Measurements from ENCODE around the gene SCIMP. TPM values are rescaled to one million over a fixed set of nuclear protein-coding genes. Genes with fewer than 3 reads are reported as not detected.

The SCIMP gene
- total and polyA plus RNA-seq, 2 of the 13 experiments (the other 11 are each of a cell fraction or from before 2014, with no cell fraction given) = not detected

DNA sequence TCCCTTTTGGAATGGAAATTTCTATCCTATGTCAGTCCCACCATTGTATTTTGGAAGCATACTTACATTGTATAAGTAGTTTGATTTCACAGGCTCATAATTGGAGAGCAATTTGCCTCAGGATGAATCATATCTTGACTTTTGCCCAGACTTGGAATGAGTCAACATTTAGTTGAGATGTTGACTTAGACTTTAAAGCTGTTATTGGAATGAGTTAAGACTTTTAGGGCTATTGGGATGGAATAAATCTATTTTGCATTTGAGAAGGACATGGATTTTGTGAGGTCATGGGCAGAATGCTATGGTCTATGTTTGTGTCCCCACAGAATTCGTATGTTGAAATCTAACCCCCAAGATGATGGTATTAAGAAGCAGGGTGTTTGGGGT, 30.8 kb downstream of the SCIMP start:
- H2AFZ ChIP-seq (ENCODE audit: low read length) = no peak overlapping the region
- TF ChIP-seq ZNF383 (CRISPR knock-in tag; IDR thresholded peaks at IDR 0.05; ENCODE audit: borderline replicate concordance) = no peak
- TF ChIP-seq, protein P1, sequence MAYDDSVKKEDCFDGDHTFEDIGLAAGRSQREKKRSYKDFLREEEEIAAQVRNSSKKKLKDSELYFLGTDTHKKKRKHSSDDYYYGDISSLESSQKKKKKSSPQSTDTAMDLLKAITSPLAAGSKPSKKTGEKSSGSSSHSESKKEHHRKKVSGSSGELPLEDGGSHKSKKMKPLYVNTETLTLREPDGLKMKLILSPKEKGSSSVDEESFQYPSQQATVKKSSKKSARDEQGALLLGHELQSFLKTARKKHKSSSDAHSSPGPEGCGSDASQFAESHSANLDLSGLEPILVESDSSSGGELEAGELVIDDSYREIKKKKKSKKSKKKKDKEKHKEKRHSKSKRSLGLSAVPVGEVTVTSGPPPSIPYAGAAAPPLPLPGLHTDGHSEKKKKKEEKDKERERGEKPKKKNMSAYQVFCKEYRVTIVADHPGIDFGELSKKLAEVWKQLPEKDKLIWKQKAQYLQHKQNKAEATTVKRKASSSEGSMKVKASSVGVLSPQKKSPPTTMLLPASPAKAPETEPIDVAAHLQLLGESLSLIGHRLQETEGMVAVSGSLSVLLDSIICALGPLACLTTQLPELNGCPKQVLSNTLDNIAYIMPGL (CRISPR knock-in tag; IDR thresholded peaks at IDR 0.05; ENCODE audit: borderline replicate concordance in 1 of 2, low read depth in 1 of 2) = no peak
- TF ChIP-seq, protein P2, sequence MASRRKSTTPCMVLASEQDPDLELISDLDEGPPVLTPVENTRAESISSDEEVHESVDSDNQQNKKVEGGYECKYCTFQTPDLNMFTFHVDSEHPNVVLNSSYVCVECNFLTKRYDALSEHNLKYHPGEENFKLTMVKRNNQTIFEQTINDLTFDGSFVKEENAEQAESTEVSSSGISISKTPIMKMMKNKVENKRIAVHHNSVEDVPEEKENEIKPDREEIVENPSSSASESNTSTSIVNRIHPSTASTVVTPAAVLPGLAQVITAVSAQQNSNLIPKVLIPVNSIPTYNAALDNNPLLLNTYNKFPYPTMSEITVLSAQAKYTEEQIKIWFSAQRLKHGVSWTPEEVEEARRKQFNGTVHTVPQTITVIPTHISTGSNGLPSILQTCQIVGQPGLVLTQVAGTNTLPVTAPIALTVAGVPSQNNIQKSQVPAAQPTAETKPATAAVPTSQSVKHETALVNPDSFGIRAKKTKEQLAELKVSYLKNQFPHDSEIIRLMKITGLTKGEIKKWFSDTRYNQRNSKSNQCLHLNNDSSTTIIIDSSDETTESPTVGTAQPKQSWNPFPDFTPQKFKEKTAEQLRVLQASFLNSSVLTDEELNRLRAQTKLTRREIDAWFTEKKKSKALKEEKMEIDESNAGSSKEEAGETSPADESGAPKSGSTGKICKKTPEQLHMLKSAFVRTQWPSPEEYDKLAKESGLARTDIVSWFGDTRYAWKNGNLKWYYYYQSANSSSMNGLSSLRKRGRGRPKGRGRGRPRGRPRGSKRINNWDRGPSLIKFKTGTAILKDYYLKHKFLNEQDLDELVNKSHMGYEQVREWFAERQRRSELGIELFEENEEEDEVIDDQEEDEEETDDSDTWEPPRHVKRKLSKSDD (CRISPR knock-in tag; IDR thresholded peaks at IDR 0.05; ENCODE audit: low read depth) = no peak
- TF ChIP-seq ZNF780A (CRISPR knock-in tag; IDR thresholded peaks at IDR 0.05) = no peak
- TF ChIP-seq RBM22 (optimal IDR thresholded peaks at IDR 0.05; ENCODE audit: low read length) = no peak
- intact Hi-C loops (cut with micrococcal nuclease; ENCODE audit: unreplicated experiment) (no loop called here), in situ Hi-C loops (cut with HindIII; ENCODE audit: extremely low pct_ligation_motif_present, low pct_unique_long_range_greater_than_20kb) (no loop called here)
- no peak for ATAC-seq
- DNase-seq (ENCODE audit: low spot score) = no peak
- no peaks in the 10 kb centered on the region for H3K36me3 ChIP-seq (replicated peaks in 1 of 2; ENCODE audit: control insufficient read depth in 1 of 2, insufficient read depth in 2 of 2, low read length in 2 of 2)
- no peaks in the 10 kb centered on the region for H3K79me2 ChIP-seq (ENCODE audit: insufficient read depth, low read length)
- no peak overlapping the region for H3K27ac ChIP-seq (ENCODE audit: extremely low read length, insufficient read depth, low read length)
- no peaks in the 10 kb centered on the region for H3K9me3 ChIP-seq (ENCODE audit: low read length)
- ChIA-PET POLR2A (no interaction called here), CTCF (ENCODE audit: low intra/inter-chr PET ratio, low total read pairs) (no interaction called here)
- no peak for FAIRE-seq
- H4K20me1 ChIP-seq (ENCODE audit: insufficient read depth, low read length) = no peaks in the 10 kb centered on the region
- no TSS peak for BruUV-seq (replicated peaks)
- 30% methylated on average over 1 of the region's 1 CpG for WGBS (ENCODE audit: low lambda C conversion rate)
- H3K9ac ChIP-seq (ENCODE audit: insufficient read depth, low read depth, low read length) = no peak overlapping the region
- H3K27me3 ChIP-seq (ENCODE audit: control insufficient read depth in 1 of 2, insufficient read depth in 2 of 2, low read length in 2 of 2) = no peaks in the 10 kb centered on the region
- no peak overlapping the region for H3K4me3 ChIP-seq (replicated peaks in 1 of 3; ENCODE audit: insufficient read depth in 1 of 3, low read depth in 2 of 3, low read length in 3 of 3)
- no peaks in the 10 kb centered on the region for H3K4me1 ChIP-seq (ENCODE audit: insufficient read depth, low read length)
- H3K4me2 ChIP-seq (ENCODE audit: low read depth, low read length) = no peak overlapping the region
